ENCODE data around the gene PLXNA2.

DNA sequence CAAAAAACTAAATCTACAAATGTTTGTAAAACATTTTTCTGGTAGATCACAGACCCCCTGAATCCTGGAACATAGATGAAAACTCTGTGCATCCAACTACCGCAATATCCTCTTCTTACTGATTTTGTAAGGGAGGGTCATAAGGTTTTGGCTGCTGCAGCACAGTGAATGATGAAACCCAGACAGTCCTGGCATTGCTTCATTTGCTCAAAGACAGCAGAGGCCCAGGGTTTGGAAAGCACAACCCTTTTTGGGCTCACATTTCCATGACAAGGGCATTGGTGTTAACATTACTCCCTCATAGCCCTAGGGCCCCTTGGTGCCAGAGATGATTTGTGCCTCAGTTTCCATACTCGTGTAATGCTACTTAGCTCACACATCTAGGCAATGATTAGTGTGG is 51.2 kb downstream of the PLXNA2 start:
- TF ChIP-seq, protein P1, sequence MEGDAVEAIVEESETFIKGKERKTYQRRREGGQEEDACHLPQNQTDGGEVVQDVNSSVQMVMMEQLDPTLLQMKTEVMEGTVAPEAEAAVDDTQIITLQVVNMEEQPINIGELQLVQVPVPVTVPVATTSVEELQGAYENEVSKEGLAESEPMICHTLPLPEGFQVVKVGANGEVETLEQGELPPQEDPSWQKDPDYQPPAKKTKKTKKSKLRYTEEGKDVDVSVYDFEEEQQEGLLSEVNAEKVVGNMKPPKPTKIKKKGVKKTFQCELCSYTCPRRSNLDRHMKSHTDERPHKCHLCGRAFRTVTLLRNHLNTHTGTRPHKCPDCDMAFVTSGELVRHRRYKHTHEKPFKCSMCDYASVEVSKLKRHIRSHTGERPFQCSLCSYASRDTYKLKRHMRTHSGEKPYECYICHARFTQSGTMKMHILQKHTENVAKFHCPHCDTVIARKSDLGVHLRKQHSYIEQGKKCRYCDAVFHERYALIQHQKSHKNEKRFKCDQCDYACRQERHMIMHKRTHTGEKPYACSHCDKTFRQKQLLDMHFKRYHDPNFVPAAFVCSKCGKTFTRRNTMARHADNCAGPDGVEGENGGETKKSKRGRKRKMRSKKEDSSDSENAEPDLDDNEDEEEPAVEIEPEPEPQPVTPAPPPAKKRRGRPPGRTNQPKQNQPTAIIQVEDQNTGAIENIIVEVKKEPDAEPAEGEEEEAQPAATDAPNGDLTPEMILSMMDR (conservative IDR thresholded peaks at IDR 0.05; ENCODE audit: low read length): no peak
- TF ChIP-seq EZH2phosphoT487 (IDR thresholded peaks at IDR 0.05; ENCODE audit: borderline replicate concordance, low read depth, low read length): no peak

All from OCI-LY7 (cell line).